ENCODE results near the gene UBE2J2. TPM values are rescaled to one million over a fixed set of nuclear protein-coding genes. Genes with fewer than 3 reads are reported as not detected.

Gene UBE2J2
- total and polyA plus RNA-seq, 2 donors (not counting 3 experiments of a cell fraction or from before 2014, with no cell fraction given) = 60.7 to 80.7 TPM

- no peak overlapping the region for H3K9ac ChIP-seq (replicated peaks; ENCODE audit: extremely low read depth, insufficient read depth, low read length)
- no peaks in the 10 kb centered on the region for H3K4me1 ChIP-seq (ENCODE audit: control insufficient read depth, extremely low read depth, insufficient read depth, low read length)
- H3K4me2 ChIP-seq (ENCODE audit: insufficient read depth, low read length) = no peak overlapping the region
- DNase-seq (ENCODE audit: low read depth, low spot score) (no peak), FAIRE-seq (no peak)
- H3K9me1 ChIP-seq (replicated peaks; ENCODE audit: control insufficient read depth, extremely low read depth, insufficient read depth, low read length) = no peaks in the 10 kb centered on the region
- H3K27ac ChIP-seq (ENCODE audit: insufficient read depth, low read depth, low read length) = no peak overlapping the region
- ChIA-PET CTCF (no interaction called here), POLR2A (no interaction called here)
- H3K27me3 ChIP-seq (ENCODE audit: control insufficient read depth in 2 of 2, insufficient read depth in 2 of 2, low read length in 2 of 2) = no peaks in the 10 kb centered on the region
- no peak overlapping the region for H3K4me3 ChIP-seq (replicated peaks in 1 of 3; ENCODE audit: insufficient read depth in 1 of 3, low read depth in 1 of 3, low read length in 3 of 3)
- peaks cover 0 to 46% of the 10 kb centered on the region in 2 experiments for H3K36me3 ChIP-seq (ENCODE audit: control insufficient read depth in 2 of 2, extremely low read depth in 1 of 2, insufficient read depth in 2 of 2, low read length in 2 of 2)
- H3K9me3 ChIP-seq (replicated peaks; ENCODE audit: control insufficient read depth, insufficient read depth, low read length) = no peaks in the 10 kb centered on the region
- H2AFZ ChIP-seq (ENCODE audit: low read depth, low read length) = no peak overlapping the region
- H3K79me2 ChIP-seq (ENCODE audit: control insufficient read depth, insufficient read depth, low read length) = peaks cover 11% of the 10 kb centered on the region
- dilution Hi-C loops (cut with MboI; ENCODE audit: extremely low pct_ligation_motif_present, low sequenced_read_pairs) (no loop called here), intact Hi-C loops (cut with micrococcal nuclease) (no loop called here)
- no TSS peak for BruUV-seq (replicated peaks)
- TF ChIP-seq POLR2A (IDR thresholded peaks at IDR 0.05; ENCODE audit: low read depth, low read length) (no peak), POLR2AphosphoS5 (IDR thresholded peaks at IDR 0.05; ENCODE audit: insufficient read depth, low read depth, low read length) (no peak)
- peaks cover 5% of the 10 kb centered on the region for H4K20me1 ChIP-seq (replicated peaks; ENCODE audit: control insufficient read depth, extremely low read depth, insufficient read depth, low read length)
These were observed 41.8 kb upstream of the UBE2J2 start for GRCh38 chr1:1315435-1315954.

GRCh38 chr1:1314678-1315335 lies 41.2 kb upstream of the UBE2J2 start:
- H3K4me1 ChIP-seq (ENCODE audit: control insufficient read depth, extremely low read depth, insufficient read depth, low read length) = no peaks in the 10 kb centered on the region
- BruUV-seq (replicated peaks) = no TSS peak
- DNase-seq (ENCODE audit: low read depth, low spot score) (no peak), FAIRE-seq (no peak)
- no peak overlapping the region for H2AFZ ChIP-seq (ENCODE audit: low read depth, low read length)
- H3K36me3 ChIP-seq (ENCODE audit: control insufficient read depth in 2 of 2, extremely low read depth in 1 of 2, insufficient read depth in 2 of 2, low read length in 2 of 2) = peaks cover 0 to 45% of the 10 kb centered on the region in 2 experiments
- ChIA-PET POLR2A (no interaction called here), CTCF (no interaction called here)
- intact Hi-C loops (cut with micrococcal nuclease) (no loop called here), dilution Hi-C loops (cut with MboI; ENCODE audit: extremely low pct_ligation_motif_present, low sequenced_read_pairs) (no loop called here)
- H3K4me3 ChIP-seq (replicated peaks in 1 of 3; ENCODE audit: insufficient read depth in 1 of 3, low read depth in 1 of 3, low read length in 3 of 3) = no peak overlapping the region
- H3K9ac ChIP-seq (replicated peaks; ENCODE audit: extremely low read depth, insufficient read depth, low read length) = no peak overlapping the region
- no peaks in the 10 kb centered on the region for H3K9me3 ChIP-seq (replicated peaks; ENCODE audit: control insufficient read depth, insufficient read depth, low read length)
- H3K79me2 ChIP-seq (ENCODE audit: control insufficient read depth, insufficient read depth, low read length) = peaks cover 4% of the 10 kb centered on the region
- no peak overlapping the region for H3K27ac ChIP-seq (ENCODE audit: insufficient read depth, low read depth, low read length)
- no peaks in the 10 kb centered on the region for H3K27me3 ChIP-seq (ENCODE audit: control insufficient read depth in 2 of 2, insufficient read depth in 2 of 2, low read length in 2 of 2)
- no peak for TF ChIP-seq JUN (IDR thresholded peaks at IDR 0.05; ENCODE audit: borderline replicate concordance, insufficient read depth, insufficient read length, low read depth)
- TF ChIP-seq EZH2 (IDR thresholded peaks at IDR 0.05; ENCODE audit: borderline replicate concordance, low read depth, low read length, severe bottlenecking) = no peak
- no peak for TF ChIP-seq FOS (IDR thresholded peaks at IDR 0.05; ENCODE audit: borderline replicate concordance, insufficient read depth, low read length)
- TF ChIP-seq CTCF (IDR thresholded peaks at IDR 0.05; ENCODE audit: extremely low read depth in 1 of 2, insufficient read depth in 1 of 2, low read depth in 1 of 2, low read length in 2 of 2) = no peak
- TF ChIP-seq POLR2AphosphoS5 (IDR thresholded peaks at IDR 0.05; ENCODE audit: insufficient read depth, low read depth, low read length) = no peak
- no peak for TF ChIP-seq MYC (IDR thresholded peaks at IDR 0.05; ENCODE audit: low read depth, low read length)
- no peak for TF ChIP-seq GATA2 (IDR thresholded peaks at IDR 0.05; ENCODE audit: insufficient read depth, insufficient read length, low read depth, low read length)
- TF ChIP-seq POLR2A (IDR thresholded peaks at IDR 0.05; ENCODE audit: low read depth, low read length) = no peak
- no peak for TF ChIP-seq MAX (IDR thresholded peaks at IDR 0.05; ENCODE audit: insufficient read depth, insufficient read length)
- no peaks in the 10 kb centered on the region for H3K9me1 ChIP-seq (replicated peaks; ENCODE audit: control insufficient read depth, extremely low read depth, insufficient read depth, low read length)
- peaks cover 4% of the 10 kb centered on the region for H4K20me1 ChIP-seq (replicated peaks; ENCODE audit: control insufficient read depth, extremely low read depth, insufficient read depth, low read length)
- H3K4me2 ChIP-seq (ENCODE audit: insufficient read depth, low read length) = no peak overlapping the region
